ENCODE data around the gene CRYBB1.
A peak's percentile ranks its signal among the peaks of the same experiment; 100 is the strongest.

CRYBB1 gene

DNA sequence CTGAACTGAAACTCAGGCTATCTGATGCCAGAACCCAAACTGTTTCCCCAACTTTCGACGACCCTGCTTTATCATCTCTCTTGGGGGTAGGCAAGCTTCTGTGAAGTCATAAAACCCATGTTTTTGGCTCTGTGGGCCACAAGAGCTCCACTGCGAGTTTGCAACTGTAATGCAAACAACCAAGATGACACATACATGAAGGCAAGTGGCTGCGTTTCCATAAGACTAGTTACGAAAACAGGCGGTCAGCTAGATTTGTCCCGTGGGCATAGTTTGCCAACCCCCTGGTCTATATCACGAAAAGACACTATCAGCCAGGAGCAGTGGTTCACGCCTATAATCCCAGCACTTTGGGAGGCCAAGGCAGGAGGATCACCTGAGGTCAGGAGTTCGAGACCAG lies 65.4 kb downstream of the CRYBB1 start:
- DNase-seq (ENCODE audit: low spot score) = no peak

DNA sequence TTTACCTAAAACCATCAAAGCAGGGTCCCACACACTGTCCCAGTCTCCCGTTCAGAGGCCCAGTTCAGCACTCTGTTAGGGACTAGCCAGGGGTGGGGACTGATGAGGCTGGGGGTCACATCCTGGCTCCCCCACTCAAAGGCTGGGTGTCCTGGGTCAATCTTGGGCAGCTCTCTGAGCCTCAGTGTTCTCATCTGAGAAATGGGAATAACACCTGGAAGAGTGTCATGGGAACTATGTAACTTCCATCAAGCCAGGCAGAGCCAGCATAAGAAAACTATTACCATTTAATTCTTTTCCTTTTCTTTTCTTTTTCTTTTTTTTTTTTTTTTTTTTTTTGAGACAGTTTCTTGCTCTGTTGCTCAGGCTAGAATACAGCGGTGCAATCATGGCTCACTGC lies 66.3 kb downstream of the CRYBB1 start:
- DNase-seq (ENCODE audit: low spot score) = no peak

DNA sequence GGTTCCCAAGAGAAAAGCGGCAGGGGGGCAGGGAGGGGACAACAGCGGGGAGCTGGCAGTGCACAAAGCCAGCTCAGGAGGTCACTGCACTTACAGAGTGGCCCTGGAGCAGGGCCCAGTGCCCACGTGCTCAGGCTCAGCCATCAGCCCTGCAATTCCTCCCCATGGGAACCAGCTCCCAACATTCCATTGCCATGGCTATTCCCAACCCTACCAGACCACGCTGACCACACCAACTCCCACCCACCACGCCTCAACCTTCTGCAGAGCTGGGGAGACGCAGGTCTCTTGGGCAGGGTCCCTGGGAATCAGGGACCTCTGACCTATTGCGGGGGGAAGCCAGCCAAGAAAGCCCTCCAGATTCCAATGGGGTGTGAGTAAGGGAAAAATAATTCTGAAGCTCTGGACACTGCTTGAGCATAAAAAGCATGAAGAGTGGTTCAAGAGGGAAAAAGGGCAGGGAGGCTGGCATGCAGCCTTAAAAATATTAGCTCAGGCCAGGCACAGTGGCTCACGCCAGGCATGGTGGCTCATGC lies 67.3 kb downstream of the CRYBB1 start:
- DNase-seq (ENCODE audit: low spot score) = peak; percentile 94

DNA sequence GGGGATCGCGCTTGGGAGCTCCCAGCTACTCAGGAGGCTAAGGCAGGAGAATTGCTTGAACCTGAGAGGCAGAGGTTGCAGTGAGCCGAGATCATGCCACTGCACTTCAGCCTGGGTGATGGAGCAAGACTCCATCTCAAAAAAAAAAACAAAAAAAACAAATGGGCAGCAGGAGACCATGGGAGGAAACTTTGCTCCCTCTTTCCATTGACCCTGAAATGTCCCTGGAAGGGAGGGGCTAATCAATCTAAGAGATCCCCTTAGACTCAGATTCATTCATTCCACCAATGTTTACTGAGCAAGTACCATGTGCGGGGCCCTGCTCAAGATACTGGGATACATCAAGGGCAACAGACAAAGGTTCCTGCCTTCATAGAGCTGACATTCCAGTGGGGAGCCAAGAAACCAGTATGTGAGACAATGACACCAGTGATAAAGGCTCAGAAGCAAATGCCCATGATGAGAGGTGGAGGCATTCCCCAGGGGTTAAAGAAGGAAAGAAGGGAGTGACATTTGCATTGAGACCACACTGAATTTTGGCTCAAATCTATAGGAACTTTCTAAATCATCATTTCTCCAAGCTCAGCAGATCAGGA lies 67.8 kb downstream of the CRYBB1 start:
- no peak for DNase-seq (ENCODE audit: low spot score)

Measured in AG08395 (cell line).